Natural killer cell (primary cell): ENCODE results near the gene POLE4. TPM values are rescaled to one million over a fixed set of nuclear protein-coding genes. Genes with fewer than 3 reads are reported as not detected.

Experiments used
- ATAC-seq, 3 donors: fragments of 150-1000 bp in 2 of 3; fragments of 200-7000 bp in 1 of 3; cut with Tn5 transposase; 1 replicate in 1 of 3; 2 replicates in 2 of 3; pipeline ENCODE4 v1.10.0; 2021; ENCODE audit warnings: mild to moderate bottlenecking in 2 of 3, moderate library complexity in 2 of 3
- DNase-seq, 2 donors: peaks; one replicate each; pipeline versions ENCODE4 v3.0.0 to v3.0.0-alpha.2; 2013 to 2021; ENCODE audit warnings: mixed read lengths in 1 of 2
- H3K27ac ChIP-seq: one replicate; pipeline ENCODE4 v1.5.1; 2013; ENCODE audit warnings: mild to moderate bottlenecking, low read length
- H3K27me3 ChIP-seq: one replicate; pipeline ENCODE4 v1.6.1; 2013; ENCODE audit warnings: low read length; ENCODE audit not compliant: control insufficient read depth, insufficient read depth
- H3K36me3 ChIP-seq: one replicate; pipeline ENCODE4 v1.6.1; 2013; ENCODE audit warnings: low read length; ENCODE audit not compliant: control insufficient read depth, insufficient read depth
- H3K4me1 ChIP-seq: one replicate; pipeline ENCODE4 v1.6.1; 2013; ENCODE audit warnings: low read length; ENCODE audit not compliant: control insufficient read depth, insufficient read depth
- H3K4me3 ChIP-seq: one replicate; pipeline ENCODE4 v1.5.1; 2013; ENCODE audit warnings: low read length
- H3K9me3 ChIP-seq: one replicate; pipeline ENCODE4 v1.6.1; 2013; ENCODE audit warnings: low read length; ENCODE audit not compliant: control insufficient read depth, insufficient read depth
- H3K27ac Mint-ChIP-seq, 2 donors: one replicate each; pipeline ENCODE4 v1.8.0; 2022; ENCODE audit warnings: mild to moderate bottlenecking in 2 of 2, mixed read lengths in 2 of 2, moderate library complexity in 1 of 2
- H3K27me3 Mint-ChIP-seq, 2 donors: one replicate each; pipeline ENCODE4 v1.8.0; 2022; ENCODE audit warnings: low read depth in 2 of 2, mixed read lengths in 2 of 2
- H3K36me3 Mint-ChIP-seq: one replicate; pipeline ENCODE4 v1.8.0; 2022; ENCODE audit warnings: mixed read lengths
- H3K4me1 Mint-ChIP-seq, 2 donors: one replicate each; pipeline ENCODE4 v1.8.0; 2022; ENCODE audit warnings: mixed read lengths in 2 of 2
- H3K4me3 Mint-ChIP-seq: one replicate; pipeline ENCODE4 v1.8.0; 2022; ENCODE audit warnings: mild to moderate bottlenecking, moderate library complexity, mixed read lengths
- H3K9me3 Mint-ChIP-seq, 2 donors: one replicate each; pipeline ENCODE4 v1.8.0; 2022; ENCODE audit warnings: mixed read lengths in 2 of 2
- CTCF ChIP-seq: fragments of 200-600 bp; IDR thresholded peaks from one replicate; pipeline ENCODE4 v1.8.0; 2022; ENCODE audit warnings: antibody characterized with exemption
- WGBS: methylation state at CpG from one replicate; pipeline ENCODE4 v1.1.7; 2013; ENCODE audit warnings: missing lambda C conversion rate; ENCODE audit not compliant: insufficient coverage; 5-methylcytosine and 5-hydroxymethylcytosine counted together
- intact Hi-C: fragments of 100-400 bp; cut with micrococcal nuclease; formaldehyde crosslinking; loops from one replicate; pipeline ENCODE4 v1.14.2; 2022
- total RNA-seq, 4 donors: library from RNA; stranded (reverse); fragments of 120-200 nt in 1 of 4; gene quantifications; one replicate each; pipeline versions ENCODE4 v1.2.3 to v1.2.4, GENCODE V29; 2013 to 2022

The POLE4 gene
- total RNA-seq, 3 donors from 2014 or later (not counting 1 experiment from before 2014, with no cell fraction given): 31.1 to 35.3 (median 34.4) TPM

GRCh38 chr2:74945788-74946331 lies 12.6 kb upstream of the POLE4 start:
- Histone ChIP-seq H3K36me3 (no peaks in the 10 kb centered on the region), H3K4me3 (no peak overlapping the region), H3K4me1 (no peaks in the 10 kb centered on the region), H3K27me3 (no peaks in the 10 kb centered on the region), H3K9me3 (no peaks in the 10 kb centered on the region), H3K27ac (no peak overlapping the region)
- 86% methylated on average over 1 of the region's 1 CpG for WGBS
- intact Hi-C loops: no loop called here
- Mint-ChIP-seq H3K27me3 (peaks cover 7 to 54% of the 10 kb centered on the region in 2 donors), H3K27ac (no peak overlapping the region), H3K36me3 (no peaks in the 10 kb centered on the region), H3K9me3 (no peaks in the 10 kb centered on the region), H3K4me1 (no peaks in the 10 kb centered on the region), H3K4me3 (no peak overlapping the region)
- TF ChIP-seq CTCF: no peak
- ATAC-seq (no peak), DNase-seq (no peak)

- H3K36me3 Mint-ChIP-seq: no peaks in the 10 kb centered on the region
- H3K27ac ChIP-seq: no peak overlapping the region
- no peak for ATAC-seq
- H3K4me3 ChIP-seq: no peak overlapping the region
- no peak overlapping the region for H3K27ac Mint-ChIP-seq
- no peak for TF ChIP-seq CTCF
- intact Hi-C loops: no loop called here
- no peaks in the 10 kb centered on the region for H3K36me3 ChIP-seq
- H3K4me1 Mint-ChIP-seq: no peaks in the 10 kb centered on the region
- peaks cover 7 to 49% of the 10 kb centered on the region in 2 donors for H3K27me3 Mint-ChIP-seq
- H3K27me3 ChIP-seq: no peaks in the 10 kb centered on the region
- 94% methylated on average over 4 of the region's 4 CpGs for WGBS
- H3K9me3 Mint-ChIP-seq: no peaks in the 10 kb centered on the region
- no peaks in the 10 kb centered on the region for H3K9me3 ChIP-seq
- no peak overlapping the region for H3K4me3 Mint-ChIP-seq
- no peaks in the 10 kb centered on the region for H3K4me1 ChIP-seq
- DNase-seq: no peak
Measured at GRCh38 chr2:74947703-74948102, 10.7 kb upstream of the POLE4 start.

- ATAC-seq (no peak), DNase-seq (no peak)
- Histone ChIP-seq H3K9me3 (no peaks in the 10 kb centered on the region), H3K36me3 (no peaks in the 10 kb centered on the region), H3K27me3 (no peaks in the 10 kb centered on the region), H3K4me3 (no peak overlapping the region), H3K27ac (no peak overlapping the region), H3K4me1 (no peaks in the 10 kb centered on the region)
- H3K4me1 Mint-ChIP-seq: no peaks in the 10 kb centered on the region
- H3K9me3 Mint-ChIP-seq: no peaks in the 10 kb centered on the region
- no peak overlapping the region for H3K4me3 Mint-ChIP-seq
- H3K27me3 Mint-ChIP-seq: peaks cover 3 to 40% of the 10 kb centered on the region in 2 donors
- no peak for TF ChIP-seq CTCF
- no peak overlapping the region for H3K27ac Mint-ChIP-seq
- 97% methylated on average over 3 of the region's 4 CpGs for WGBS
- no peaks in the 10 kb centered on the region for H3K36me3 Mint-ChIP-seq
- intact Hi-C loops: no loop called here
Measured at GRCh38 chr2:74948779-74949178, 9.7 kb upstream of the POLE4 start.

GRCh38 chr2:74951211-74951754 lies 7.2 kb upstream of the POLE4 start:
- Histone ChIP-seq H3K27ac (no peak overlapping the region), H3K4me3 (no peak overlapping the region), H3K9me3 (no peaks in the 10 kb centered on the region), H3K4me1 (no peaks in the 10 kb centered on the region), H3K27me3 (no peaks in the 10 kb centered on the region), H3K36me3 (no peaks in the 10 kb centered on the region)
- TF ChIP-seq CTCF: no peak
- no peak for DNase-seq
- no peak for ATAC-seq
- H3K9me3 Mint-ChIP-seq: no peaks in the 10 kb centered on the region
- H3K27ac Mint-ChIP-seq: no peak overlapping the region
- intact Hi-C loops: no loop called here
- H3K27me3 Mint-ChIP-seq: peaks cover 3 to 26% of the 10 kb centered on the region in 2 donors
- no peak overlapping the region for H3K4me3 Mint-ChIP-seq
- no CpG with 5 or more reads among the region's 1 CpG for WGBS
- no peaks in the 10 kb centered on the region for H3K36me3 Mint-ChIP-seq
- peaks cover 0 to 4% of the 10 kb centered on the region in 2 donors for H3K4me1 Mint-ChIP-seq
